Adrenal gland (tissue), 12 donors: Measurements from ENCODE around the gene SLC22A4. TPM values are rescaled to one million over a fixed set of nuclear protein-coding genes. Genes with fewer than 3 reads are reported as not detected.

Experiments
- DNase-seq, 7 donors: peaks; one replicate each; pipeline ENCODE4 v3.0.0-alpha.2; 2019 to 2020
- H3K27ac ChIP-seq, 5 donors: fragments of 200-600 bp; sonication (generic) in 4 of 5; 1 replicate in 3 of 5; 2 replicates in 2 of 5; pipeline versions ENCODE4 v1.5.1 to v1.8.0; 2016 to 2020; ENCODE audit warnings: mild to moderate bottlenecking in 1 of 5
- H3K27me3 ChIP-seq: fragments of 200-600 bp; 2 replicates; pipeline ENCODE4 v1.8.0; 2021
- H3K36me3 ChIP-seq, 2 donors: fragments of 200-600 bp; replicated peaks in 1 of 2; 1 replicate in 1 of 2; 2 replicates in 1 of 2; pipeline versions ENCODE4 v1.5.1 to v1.8.0; 2018 to 2022
- H3K4me1 ChIP-seq, 2 donors: fragments of 200-600 bp; replicated peaks in 1 of 2; 1 replicate in 1 of 2; 2 replicates in 1 of 2; pipeline versions ENCODE4 v1.5.1 to v1.8.0; 2018 to 2021
- H3K4me3 ChIP-seq, 4 donors: fragments of 200-600 bp; sonication (generic) in 3 of 4; one replicate each; pipeline ENCODE4 v1.5.1; 2016 to 2018
- H3K9me3 ChIP-seq, 3 donors: fragments of 200-600 bp; sonication (generic) in 1 of 3; replicated peaks in 1 of 3; 1 replicate in 2 of 3; 2 replicates in 1 of 3; pipeline versions ENCODE4 v1.5.1 to v1.8.0; 2016 to 2021
- POLR2A ChIP-seq, 2 donors: fragments of 450-650 bp; IDR thresholded peaks; one replicate each; pipeline ENCODE4 v1.6.1; 2017; ENCODE audit warnings: antibody characterized with exemption in 2 of 2, mild to moderate bottlenecking in 2 of 2, moderate library complexity in 1 of 2
- WGBS, 4 donors: extraction: QIAGEN DNeasy Blood & Tissue Kit in 2 of 4; methylation state at CpG; one replicate each; pipeline versions ENCODE4 v1.1.5 to v1.1.7; 2013 to 2017; 5-methylcytosine and 5-hydroxymethylcytosine counted together
- intact Hi-C, 2 donors: fragments of 100-400 bp; cut with DNase I; formaldehyde crosslinking; loops; one replicate each; pipeline versions ENCODE4 v1.14.1 to v1.15.0; 2022 to 2023
- polyA plus RNA-seq, 3 donors: library from polyadenylated mRNA; stranded (reverse); fragments of 200-250 nt in 2 of 3; fragments of 350-450 nt in 1 of 3; fragmentation: Illumina TruSeq in 1 of 3; extraction: RNeasy Lipid Tissue Mini Kit (QIAGEN cat#74804) in 1 of 3; gene quantifications; one replicate each; pipeline ENCODE4 v1.2.3, GENCODE V29; 2013 to 2014
- total RNA-seq, 9 donors: library from RNA; depleted of rRNA in 4 of 9; stranded (reverse); fragments of >200 nt in 4 of 9; fragments of 120-200 nt in 1 of 9; fragmentation: NEBNext Ultra II Directional in 1 of 9; extraction: Animal tissue kit (Norgen Biotek cat#: 25700) in 1 of 9; gene quantifications; one replicate each; pipeline versions ENCODE4 v1.1.0 to v1.2.4, GENCODE V29; 2013 to 2023
- TF ChIP-seq, protein P1 (sequence below), 6 experiments: fragments of 450-650 bp in 4 of 6; fragments of 200-600 bp in 2 of 6; sonication (generic) in 1 of 6; IDR thresholded peaks; 1 replicate in 5 of 6; 2 replicates in 1 of 6; pipeline versions ENCODE4 v1.5.1 to v1.8.0; 2016 to 2021; ENCODE audit warnings: antibody characterized with exemption in 6 of 6, mild to moderate bottlenecking in 2 of 6, moderate library complexity in 1 of 6
- donor health status: healthy with polysubstance abuse.
- donor health status: Bipolar disorder and iron deficiency.
- donor health status: DM: yes; HTN: yes; CAD: no.
- donor health status: DM: no; HTN: no; CAD: no.
- donor health status: DM: no; HTN: no; CAD: no.
- donor health status: DM: yes; HTN: yes; CAD: no.

SLC22A4 gene
- total and polyA plus RNA-seq, 12 donors: 1.4 to 8.2 (median 3.2) TPM

DNA sequence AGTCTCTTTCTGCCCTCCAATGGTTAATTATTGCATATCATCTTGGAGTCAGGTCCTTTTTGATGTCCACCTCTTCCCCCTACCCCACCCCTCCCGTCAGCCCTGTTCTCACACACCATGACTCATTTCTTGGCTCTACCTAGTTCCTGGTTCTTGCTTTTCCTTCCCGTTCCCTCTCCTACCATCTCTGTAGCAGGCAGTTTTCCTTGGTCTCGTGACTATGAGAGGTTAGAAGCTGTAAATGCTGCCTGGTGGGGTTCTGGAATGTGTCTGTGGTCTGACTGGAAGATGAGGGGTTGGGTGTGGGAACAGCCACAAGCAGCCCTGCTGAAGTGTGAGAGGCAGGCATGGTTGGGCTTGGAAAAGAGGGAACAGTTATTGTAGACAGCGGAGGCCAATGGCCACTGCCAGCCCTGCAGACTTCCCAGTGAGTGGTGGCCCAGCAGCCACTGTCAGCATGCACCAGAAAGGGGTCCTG lies 93.5 kb downstream of the SLC22A4 start:
- intact Hi-C loops: loop anchor here (2.0 to 10.0 kb wide), 3 partner anchors 113 to 427 kb away; partner anchors contain the start of gene SOWAHA (in 1 of the 2)
- Histone ChIP-seq H3K36me3 (peaks cover 0 to 15% of the 10 kb centered on the region in 2 donors), H3K27ac (peak overlapping the region; percentile 70 to 93 (median 84)), H3K4me3 (peak overlapping the region in 1 of 4 donors; percentile 9), H3K27me3 (no peaks in the 10 kb centered on the region), H3K9me3 (no peaks in the 10 kb centered on the region), H3K4me1 (peaks cover 23 to 46% of the 10 kb centered on the region in 2 donors)
- 10 to 19% (median 16%) methylated on average over 4 of the region's 4 CpGs for WGBS, 4 donors
- TF ChIP-seq, protein P1, sequence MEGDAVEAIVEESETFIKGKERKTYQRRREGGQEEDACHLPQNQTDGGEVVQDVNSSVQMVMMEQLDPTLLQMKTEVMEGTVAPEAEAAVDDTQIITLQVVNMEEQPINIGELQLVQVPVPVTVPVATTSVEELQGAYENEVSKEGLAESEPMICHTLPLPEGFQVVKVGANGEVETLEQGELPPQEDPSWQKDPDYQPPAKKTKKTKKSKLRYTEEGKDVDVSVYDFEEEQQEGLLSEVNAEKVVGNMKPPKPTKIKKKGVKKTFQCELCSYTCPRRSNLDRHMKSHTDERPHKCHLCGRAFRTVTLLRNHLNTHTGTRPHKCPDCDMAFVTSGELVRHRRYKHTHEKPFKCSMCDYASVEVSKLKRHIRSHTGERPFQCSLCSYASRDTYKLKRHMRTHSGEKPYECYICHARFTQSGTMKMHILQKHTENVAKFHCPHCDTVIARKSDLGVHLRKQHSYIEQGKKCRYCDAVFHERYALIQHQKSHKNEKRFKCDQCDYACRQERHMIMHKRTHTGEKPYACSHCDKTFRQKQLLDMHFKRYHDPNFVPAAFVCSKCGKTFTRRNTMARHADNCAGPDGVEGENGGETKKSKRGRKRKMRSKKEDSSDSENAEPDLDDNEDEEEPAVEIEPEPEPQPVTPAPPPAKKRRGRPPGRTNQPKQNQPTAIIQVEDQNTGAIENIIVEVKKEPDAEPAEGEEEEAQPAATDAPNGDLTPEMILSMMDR (IDR thresholded peaks at IDR 0.05): peak in 1 of 6 experiments; percentile 8
- no peak for TF ChIP-seq POLR2A (IDR thresholded peaks at IDR 0.05)
- peak; percentile 58 to 87 (median 81) for DNase-seq

DNA sequence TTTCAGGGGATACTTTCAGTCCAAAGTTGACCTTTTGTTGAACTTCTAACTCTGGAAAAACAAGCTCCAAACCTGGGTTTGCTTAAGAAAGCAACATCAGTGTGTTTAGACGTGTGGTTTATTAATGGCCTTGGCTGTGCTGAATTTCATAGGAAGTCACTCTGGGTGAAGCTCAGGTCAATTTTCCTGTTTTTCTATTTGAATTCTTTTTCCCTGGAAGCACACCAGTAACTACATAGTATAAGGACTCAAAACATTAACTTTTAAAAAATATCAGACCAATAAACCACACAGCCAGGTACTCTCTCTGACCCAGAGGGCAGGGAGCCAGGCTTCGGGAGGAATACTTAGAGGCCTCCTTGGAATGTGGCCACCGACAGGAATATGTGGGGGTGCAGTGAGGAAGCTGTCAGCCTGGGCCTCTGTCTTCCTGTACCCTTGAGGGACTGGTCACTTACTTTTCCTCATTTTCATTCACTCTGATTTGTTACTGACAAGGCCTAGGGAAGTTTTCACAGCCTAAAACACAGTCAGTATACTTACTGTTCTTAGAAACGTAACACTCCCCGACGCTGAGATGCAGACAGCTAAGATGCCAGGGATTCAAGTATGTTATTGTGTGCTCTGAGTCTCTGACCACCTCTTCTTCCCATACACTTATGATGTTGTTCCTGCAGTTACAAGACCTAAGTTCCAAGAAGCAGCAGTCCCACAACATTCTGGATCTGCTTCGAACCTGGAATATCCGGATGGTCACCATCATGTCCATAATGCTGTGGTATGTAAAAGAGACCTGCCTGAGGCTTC lies 94.3 kb downstream of the SLC22A4 start:
- Histone ChIP-seq H3K4me3 (no peak overlapping the region), H3K27me3 (no peaks in the 10 kb centered on the region), H3K4me1 (peaks cover 23 to 46% of the 10 kb centered on the region in 2 donors), H3K27ac (peak overlapping the region; percentile 70 to 93 (median 84)), H3K36me3 (peaks cover 0 to 18% of the 10 kb centered on the region in 2 donors), H3K9me3 (no peaks in the 10 kb centered on the region)
- intact Hi-C loops: loop anchor here in 1 of 2 donors (5.0 to 10.0 kb wide), 2 partner anchors 114 to 426 kb away; partner anchors contain the start of gene SOWAHA
- DNase-seq: peak in 6 of 7 donors; percentile 33 to 73 (median 53)
- WGBS, 4 donors: 33 to 47% (median 47%) methylated on average over 8 of the region's 8 CpGs
- TF ChIP-seq POLR2A (IDR thresholded peaks at IDR 0.05): no peak
- TF ChIP-seq, protein P1 (IDR thresholded peaks at IDR 0.05): no peak

DNA sequence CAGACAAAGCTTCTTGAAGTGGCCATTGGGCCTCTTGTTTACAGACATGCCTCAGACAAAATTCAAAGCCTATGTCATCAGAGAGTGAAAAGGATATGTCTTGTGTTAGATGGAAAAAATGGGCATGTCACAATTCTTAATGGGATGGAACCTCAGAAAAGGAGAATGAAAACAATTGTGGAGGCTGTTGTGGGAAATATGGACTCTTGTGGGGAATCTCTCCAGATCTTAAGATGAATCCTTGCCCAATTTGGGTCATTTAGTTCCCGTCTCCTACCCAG lies 94.8 kb downstream of the SLC22A4 start:
- intact Hi-C loops: loop anchor here in 1 of 2 donors (5.0 to 10.0 kb wide), 2 partner anchors 113 to 426 kb away; partner anchors contain the start of gene SOWAHA
- 87 to 100% (median 97%) methylated on average over 1 of the region's 1 CpG for WGBS, 4 donors

More for the DNA sequence above, 94.8 kb downstream of the SLC22A4 start:
- H3K4me3 ChIP-seq: no peak overlapping the region
- H3K27ac ChIP-seq: peak overlapping the region in 4 of 5 donors; percentile 10 to 93 (median 86)
- DNase-seq: no peak
- H3K4me1 ChIP-seq: peaks cover 23 to 46% of the 10 kb centered on the region in 2 donors
- H3K27me3 ChIP-seq: no peaks in the 10 kb centered on the region
- H3K9me3 ChIP-seq: no peaks in the 10 kb centered on the region
- peaks cover 0 to 23% of the 10 kb centered on the region in 2 donors for H3K36me3 ChIP-seq
- TF ChIP-seq, protein P1 (IDR thresholded peaks at IDR 0.05): no peak
- no peak for TF ChIP-seq POLR2A (IDR thresholded peaks at IDR 0.05)
